WI38 (cell line): Measurements from ENCODE around the gene CD209.

ENCODE experiments used
- H3K4me3 ChIP-seq: 2 replicates; pipeline ENCODE4 v1.5.1; 2011; ENCODE audit warnings: low read depth, mild to moderate bottlenecking, control low read depth, low read length
- TF ChIP-seq, protein P1 (sequence below): IDR thresholded peaks from 2 replicates; pipeline ENCODE4 v1.5.1; 2012; ENCODE audit warnings: low read depth, mild to moderate bottlenecking, control low read depth, low read length

The CD209 gene

DNA sequence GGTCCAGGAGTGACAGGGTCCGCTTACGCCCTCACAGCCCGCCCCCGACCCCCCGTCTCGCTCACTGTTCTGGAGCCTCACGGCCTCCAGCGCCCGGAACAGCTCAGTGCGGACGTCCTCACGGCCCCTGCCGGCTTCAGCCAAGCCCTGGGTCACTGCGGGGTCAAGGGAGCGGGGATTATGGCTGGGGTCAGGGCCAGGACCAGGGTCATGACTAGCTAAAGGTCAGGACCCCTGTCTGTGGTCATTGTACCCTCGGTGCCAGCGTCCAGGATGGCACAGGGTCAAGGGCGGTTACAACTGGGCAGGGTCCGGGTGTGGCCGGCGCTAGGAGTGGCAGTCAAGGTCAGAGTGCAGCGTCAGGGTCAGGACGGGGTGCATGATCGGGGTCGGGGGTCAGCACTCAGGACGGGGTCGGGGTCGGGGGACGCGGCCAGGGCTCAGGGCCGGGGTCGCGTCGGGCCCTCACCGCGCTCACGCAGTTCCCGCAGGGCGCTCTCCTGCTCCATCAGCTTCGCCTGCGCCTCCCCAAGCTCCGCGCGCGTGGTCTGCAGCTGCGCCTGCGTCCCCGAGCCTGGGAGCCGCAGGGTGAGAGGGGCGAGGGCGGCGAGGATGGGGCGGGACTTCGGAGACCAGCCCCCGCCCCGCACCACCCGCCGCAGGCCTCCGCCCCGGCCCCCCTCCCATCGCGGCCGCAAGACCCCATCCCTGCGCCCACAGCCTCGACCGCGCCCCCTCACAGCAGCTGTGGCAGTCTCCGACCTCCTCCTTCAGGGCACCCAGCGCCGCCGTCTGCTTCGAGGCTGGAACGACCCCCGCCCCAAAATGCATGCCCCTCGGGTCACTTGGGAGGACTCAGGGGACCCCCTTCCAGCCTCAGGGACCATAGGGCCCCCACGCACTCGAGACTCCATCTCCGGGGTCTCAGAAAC lies 16.8 kb downstream of the CD209 start:
- TF ChIP-seq, protein P1, sequence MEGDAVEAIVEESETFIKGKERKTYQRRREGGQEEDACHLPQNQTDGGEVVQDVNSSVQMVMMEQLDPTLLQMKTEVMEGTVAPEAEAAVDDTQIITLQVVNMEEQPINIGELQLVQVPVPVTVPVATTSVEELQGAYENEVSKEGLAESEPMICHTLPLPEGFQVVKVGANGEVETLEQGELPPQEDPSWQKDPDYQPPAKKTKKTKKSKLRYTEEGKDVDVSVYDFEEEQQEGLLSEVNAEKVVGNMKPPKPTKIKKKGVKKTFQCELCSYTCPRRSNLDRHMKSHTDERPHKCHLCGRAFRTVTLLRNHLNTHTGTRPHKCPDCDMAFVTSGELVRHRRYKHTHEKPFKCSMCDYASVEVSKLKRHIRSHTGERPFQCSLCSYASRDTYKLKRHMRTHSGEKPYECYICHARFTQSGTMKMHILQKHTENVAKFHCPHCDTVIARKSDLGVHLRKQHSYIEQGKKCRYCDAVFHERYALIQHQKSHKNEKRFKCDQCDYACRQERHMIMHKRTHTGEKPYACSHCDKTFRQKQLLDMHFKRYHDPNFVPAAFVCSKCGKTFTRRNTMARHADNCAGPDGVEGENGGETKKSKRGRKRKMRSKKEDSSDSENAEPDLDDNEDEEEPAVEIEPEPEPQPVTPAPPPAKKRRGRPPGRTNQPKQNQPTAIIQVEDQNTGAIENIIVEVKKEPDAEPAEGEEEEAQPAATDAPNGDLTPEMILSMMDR = no peak
- H3K4me3 ChIP-seq = no peak overlapping the region

DNA sequence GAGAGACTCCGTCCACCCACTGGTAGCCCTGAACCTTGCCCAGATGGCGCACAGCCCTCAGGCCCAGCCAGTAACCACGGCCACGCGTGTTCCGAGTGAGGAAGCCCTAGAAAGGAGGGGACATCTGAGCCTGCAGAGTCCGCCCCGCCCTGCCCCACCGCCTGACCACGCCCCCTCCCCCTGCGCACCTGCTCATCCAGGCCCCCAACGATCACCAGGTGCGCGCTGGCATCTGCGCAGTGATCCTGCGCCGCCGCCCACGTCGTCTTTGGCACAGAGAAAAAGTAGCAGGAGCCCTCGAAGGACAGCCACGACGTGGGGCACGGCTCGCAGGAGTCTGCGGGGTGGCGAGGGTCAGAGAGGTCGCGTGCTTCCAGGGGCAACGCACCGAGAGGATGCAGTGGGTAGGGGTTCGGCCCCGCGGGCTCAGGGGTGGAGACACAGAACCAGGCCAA lies 17.5 kb downstream of the CD209 start:
- H3K4me3 ChIP-seq = no peak overlapping the region
- TF ChIP-seq, protein P1 = no peak

DNA sequence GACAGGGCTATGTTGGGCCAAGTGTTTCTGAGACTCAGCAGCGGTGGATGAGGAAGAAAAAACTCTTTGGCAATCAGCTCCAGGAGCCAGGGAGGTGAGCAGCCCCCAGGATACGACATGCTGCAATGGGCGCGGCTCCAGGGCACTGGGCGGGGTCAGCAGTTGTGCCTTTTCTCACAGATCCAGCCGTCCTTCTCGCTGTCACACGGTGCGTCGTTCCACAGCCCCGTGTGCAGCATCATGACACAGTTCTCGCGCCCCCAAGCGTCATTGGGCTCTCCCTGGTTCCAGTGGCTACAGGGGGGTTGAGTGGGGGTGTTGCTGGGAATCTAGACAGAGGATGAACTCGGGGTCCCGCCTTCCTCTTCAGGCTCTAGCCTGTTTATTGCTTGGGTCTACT lies 18.1 kb downstream of the CD209 start:
- TF ChIP-seq, protein P1 = no peak
- H3K4me3 ChIP-seq = no peak overlapping the region

DNA sequence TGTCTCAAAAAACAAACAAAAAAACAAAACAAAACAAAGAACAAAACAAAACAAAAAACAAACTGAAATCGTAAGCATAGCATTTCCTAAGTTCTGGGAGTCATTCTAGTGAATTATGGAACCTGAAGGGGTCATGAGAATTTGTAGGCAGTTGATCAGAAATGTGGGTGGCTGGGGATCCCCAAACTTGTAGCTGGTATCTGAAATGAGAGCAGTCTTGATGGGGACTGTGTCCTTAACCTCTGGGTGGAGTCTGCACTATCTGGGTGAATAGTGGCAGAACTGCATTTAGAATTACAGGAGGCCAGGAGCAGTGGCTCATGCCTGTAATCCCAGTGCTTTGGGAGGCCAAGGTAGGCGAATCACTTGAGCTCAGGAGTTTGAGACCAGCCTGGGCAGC lies 21.5 kb downstream of the CD209 start:
- TF ChIP-seq, protein P1 = no peak
- no peak overlapping the region for H3K4me3 ChIP-seq

DNA sequence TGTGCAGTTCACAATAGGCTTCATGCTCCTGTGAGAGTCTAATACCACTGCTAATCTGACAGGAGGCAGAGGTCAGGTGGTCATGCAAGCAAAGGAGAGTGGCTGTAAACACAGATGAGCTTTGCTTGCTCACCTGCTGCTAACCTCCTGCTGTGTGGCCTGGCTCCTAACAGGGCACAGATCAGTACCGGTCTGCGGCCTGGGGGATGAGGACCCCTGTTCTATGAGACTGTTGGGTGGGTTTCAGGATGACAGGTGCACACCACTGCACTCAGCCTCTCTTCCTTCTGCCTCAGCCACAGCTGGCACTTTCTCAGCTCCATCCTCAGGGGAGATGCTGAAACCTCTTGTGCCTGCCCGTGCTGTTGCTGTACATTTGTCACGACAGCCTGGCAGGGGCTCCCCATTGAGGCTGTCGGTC lies 25.1 kb downstream of the CD209 start:
- TF ChIP-seq, protein P1 = no peak

DNA sequence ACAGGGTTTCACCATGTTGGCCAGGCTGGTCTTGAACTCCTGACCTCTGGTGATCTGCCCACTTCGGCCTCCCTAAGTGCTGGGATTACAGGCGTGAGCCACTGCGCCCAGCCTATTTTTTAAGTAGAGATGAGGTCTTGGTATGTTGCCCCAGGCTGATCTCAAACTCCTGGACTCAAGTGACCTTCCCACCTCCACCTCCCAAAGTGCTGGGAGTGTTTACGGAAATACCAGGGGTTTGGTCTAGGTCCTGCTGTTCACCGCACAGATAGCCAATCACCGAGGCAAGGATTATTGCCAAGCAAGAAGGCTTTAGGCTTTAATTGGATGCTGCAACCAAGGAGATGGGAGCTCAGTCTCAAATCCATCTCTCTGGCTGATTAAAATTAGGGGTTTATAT lies 27.0 kb downstream of the CD209 start:
- TF ChIP-seq, protein P1 = no peak

More for the DNA sequence above, 25.1 kb downstream of the CD209 start:
- no peak overlapping the region for H3K4me3 ChIP-seq

DNA sequence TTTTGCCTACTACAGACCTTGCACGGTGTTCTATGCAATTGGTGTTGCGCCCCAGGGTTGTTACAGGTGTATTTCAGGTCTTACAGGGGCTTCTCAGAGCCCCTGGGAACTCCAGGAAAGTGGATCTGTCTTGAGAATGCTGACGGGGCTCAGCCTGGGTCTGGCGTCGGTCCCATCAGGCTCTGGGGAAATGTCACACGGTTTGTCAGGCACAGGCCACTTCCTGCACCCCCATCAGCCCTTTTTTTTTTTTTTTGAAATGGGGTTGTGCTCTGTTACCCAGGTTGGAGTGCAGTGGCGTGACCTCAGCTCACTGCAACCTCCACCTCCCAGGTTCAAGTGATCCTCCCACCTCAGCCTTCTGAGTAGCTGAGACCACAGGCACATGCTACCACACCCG lies 28.7 kb downstream of the CD209 start:
- no peak overlapping the region for H3K4me3 ChIP-seq
- TF ChIP-seq, protein P1 = no peak

More for the DNA sequence above, 27.0 kb downstream of the CD209 start:
- no peak overlapping the region for H3K4me3 ChIP-seq
